GM23248 (cell line): ENCODE data around the gene FAM111B. TPM values are rescaled to one million over a fixed set of nuclear protein-coding genes. Genes with fewer than 3 reads are reported as not detected.
A peak's percentile ranks its signal among the peaks of the same experiment; 100 is the strongest.
"Not testable (repeated sequence)": the region's sequence is repeated elsewhere in the genome, so short reads cannot be mapped to it uniquely, and the experiment has no call there.

Experiments used
- DNase-seq: peaks from one replicate; pipeline ENCODE4 v3.0.0-alpha.2; 2015
- H2AFZ ChIP-seq: fragments of 200-600 bp; sonication (generic); 2 replicates; pipeline ENCODE4 v1.6.1; 2016; ENCODE audit warnings: antibody characterized with exemption
- H3F3A ChIP-seq: fragments of 200-600 bp; sonication (generic); 2 replicates; pipeline ENCODE4 v1.6.1; 2016; ENCODE audit warnings: mild to moderate bottlenecking, antibody characterized with exemption, mixed run types; ENCODE audit not compliant: insufficient read depth
- H3K27ac ChIP-seq: fragments of 200-600 bp; sonication (generic); 2 replicates; pipeline ENCODE4 v1.5.1; 2016; ENCODE audit warnings: mild to moderate bottlenecking
- H3K27me3 ChIP-seq: fragments of 200-600 bp; sonication (generic); replicated peaks from 2 replicates; pipeline ENCODE4 v1.6.1; 2016; ENCODE audit warnings: mild to moderate bottlenecking; ENCODE audit not compliant: insufficient read depth
- H3K36me3 ChIP-seq: fragments of 200-600 bp; sonication (generic); 2 replicates; pipeline ENCODE4 v1.6.1; 2016; ENCODE audit warnings: low read depth, mild to moderate bottlenecking
- H3K4me1 ChIP-seq: fragments of 200-600 bp; sonication (generic); 2 replicates; pipeline ENCODE4 v1.6.1; 2016; ENCODE audit warnings: mild to moderate bottlenecking; ENCODE audit not compliant: insufficient read depth
- H3K4me2 ChIP-seq: fragments of 200-600 bp; sonication (generic); one replicate; pipeline ENCODE4 v1.6.1; 2016; ENCODE audit warnings: mild to moderate bottlenecking; ENCODE audit not compliant: unreplicated experiment
- H3K4me3 ChIP-seq: fragments of 200-600 bp; sonication (generic); 2 replicates; pipeline ENCODE4 v1.5.1; 2016; ENCODE audit warnings: mild to moderate bottlenecking
- H3K79me2 ChIP-seq: fragments of 200-600 bp; sonication (generic); 2 replicates; pipeline ENCODE4 v1.6.1; 2016; ENCODE audit warnings: mild to moderate bottlenecking; ENCODE audit not compliant: insufficient read depth
- H3K9ac ChIP-seq: fragments of 200-600 bp; sonication (generic); 2 replicates; pipeline ENCODE4 v1.6.1; 2016; ENCODE audit warnings: mild to moderate bottlenecking
- H3K9me2 ChIP-seq: fragments of 200-600 bp; sonication (generic); 2 replicates; pipeline ENCODE4 v1.6.1; 2016; ENCODE audit warnings: mixed run types, mild to moderate bottlenecking, moderate library complexity; ENCODE audit not compliant: insufficient read depth
- H3K9me3 ChIP-seq: fragments of 200-600 bp; sonication (generic); one replicate; pipeline ENCODE4 v1.6.1; 2017; ENCODE audit warnings: low read depth
- H4K20me1 ChIP-seq: fragments of 200-600 bp; sonication (generic); 2 replicates; pipeline ENCODE4 v1.6.0; 2016; ENCODE audit not compliant: insufficient read depth
- EZH2 ChIP-seq: fragments of 200-600 bp; sonication (generic); IDR thresholded peaks from 2 replicates; pipeline ENCODE4 v1.6.1; 2018; ENCODE audit warnings: antibody characterized with exemption, mild to moderate bottlenecking; ENCODE audit not compliant: insufficient read depth, poor library complexity, severe bottlenecking
- EZH2phosphoT487 ChIP-seq: fragments of 200-600 bp; sonication (generic); IDR thresholded peaks from 2 replicates; pipeline ENCODE4 v1.6.1; 2018; ENCODE audit warnings: antibody characterized with exemption, moderate library complexity, mild to moderate bottlenecking, low read depth; ENCODE audit not compliant: insufficient read depth
- WGBS, 2 experiments: methylation state at CpG; one replicate each; pipeline ENCODE4 v1.1.6; 2015 to 2017; ENCODE audit warnings: low lambda C conversion rate in 2 of 2, low coverage in 1 of 2; ENCODE audit errors: missing lambda C conversion rate in 2 of 2; 5-methylcytosine and 5-hydroxymethylcytosine counted together
- in situ Hi-C: fragments of 300-500 bp; cut with MboI; formaldehyde crosslinking; loops from 2 replicates; pipeline ENCODE4 v1.15.0; 2020
- polyA plus RNA-seq: library from polyadenylated mRNA; unstranded; fragments of >200 nt; fragmentation: Nextera tagmentation; extraction: Ambion mirVana; gene quantifications from 2 replicates; pipeline ENCODE4 v1.2.1, GENCODE V29; 2016
- total RNA-seq: library from RNA; depleted of rRNA; stranded (reverse); fragments of >200 nt; shearing (Covaris generic); gene quantifications from 2 replicates; pipeline ENCODE4 v1.2.3, GENCODE V29; 2014

The FAM111B gene
- total and polyA plus RNA-seq, 2 experiments from 2014 or later, result 4.5 to 7.3 TPM

GRCh38 chr11:59117774-59118173 is 10.7 kb downstream of the FAM111B start:
- Histone ChIP-seq H3K4me2 (no peak overlapping the region), H3K36me3 (no peaks in the 10 kb centered on the region), H3K9me3 (peaks cover 8% of the 10 kb centered on the region), H3K9ac (no peak overlapping the region), H4K20me1 (no peaks in the 10 kb centered on the region), H3K27ac (no peak overlapping the region), H3K9me2 (no peaks in the 10 kb centered on the region), H3K4me3 (no peak overlapping the region), H3K79me2 (no peaks in the 10 kb centered on the region), H2AFZ (no peak overlapping the region), H3K27me3 (no peaks in the 10 kb centered on the region), H3F3A (no peaks in the 10 kb centered on the region), H3K4me1 (no peaks in the 10 kb centered on the region)
- no peak for TF ChIP-seq EZH2phosphoT487
- TF ChIP-seq EZH2, result no peak
- 70 to 77% methylated on average over 2 of the region's 2 CpGs for WGBS, 2 experiments
- DNase-seq, result no peak
- in situ Hi-C loops, result no loop called here

GRCh38 chr11:59119826-59120225 is 12.8 kb downstream of the FAM111B start:
- DNase-seq, result no peak
- in situ Hi-C loops, result no loop called here

GRCh38 chr11:59135648-59136461 is 28.8 kb downstream of the FAM111B start:
- no peaks in the 10 kb centered on the region for H3K4me1 ChIP-seq
- no peaks in the 10 kb centered on the region for H3F3A ChIP-seq
- H3K79me2 ChIP-seq, result peaks cover 16% of the 10 kb centered on the region
- WGBS, 2 experiments, result 12 to 13% methylated on average over 20 of the region's 20 CpGs
- H3K4me2 ChIP-seq, result peak overlapping the region; percentile 68
- H3K9me2 ChIP-seq, result no peaks in the 10 kb centered on the region
- peaks cover 17% of the 10 kb centered on the region for H3K36me3 ChIP-seq
- DNase-seq, result peak; percentile 79
- H3K9ac ChIP-seq, result no peak overlapping the region
- no peaks in the 10 kb centered on the region for H3K9me3 ChIP-seq
- H3K27me3 ChIP-seq, result no peaks in the 10 kb centered on the region
- H4K20me1 ChIP-seq, result no peaks in the 10 kb centered on the region
- no peak overlapping the region for H3K4me3 ChIP-seq
- in situ Hi-C loops, result no loop called here
- peak overlapping the region; percentile 83 for H2AFZ ChIP-seq
- TF ChIP-seq EZH2phosphoT487 (no peak), EZH2 (no peak)
- H3K27ac ChIP-seq, result no peak overlapping the region

More at GRCh38 chr11:59119826-59120225, 12.8 kb downstream of the FAM111B start:
- H3K9me2 ChIP-seq, result no peaks in the 10 kb centered on the region
- H3K4me3 ChIP-seq, result no peak overlapping the region
- peaks cover 8% of the 10 kb centered on the region for H3K9me3 ChIP-seq
- H3K79me2 ChIP-seq, result no peaks in the 10 kb centered on the region
- no peak overlapping the region for H2AFZ ChIP-seq
- H3K27me3 ChIP-seq, result no peaks in the 10 kb centered on the region
- no peaks in the 10 kb centered on the region for H4K20me1 ChIP-seq
- no peak overlapping the region for H3K4me2 ChIP-seq
- TF ChIP-seq EZH2, result no peak
- no peak for TF ChIP-seq EZH2phosphoT487
- H3K36me3 ChIP-seq, result no peaks in the 10 kb centered on the region
- H3K4me1 ChIP-seq, result no peaks in the 10 kb centered on the region
- no peak overlapping the region for H3K27ac ChIP-seq
- no peak overlapping the region for H3K9ac ChIP-seq
- H3F3A ChIP-seq, result no peaks in the 10 kb centered on the region

DNA sequence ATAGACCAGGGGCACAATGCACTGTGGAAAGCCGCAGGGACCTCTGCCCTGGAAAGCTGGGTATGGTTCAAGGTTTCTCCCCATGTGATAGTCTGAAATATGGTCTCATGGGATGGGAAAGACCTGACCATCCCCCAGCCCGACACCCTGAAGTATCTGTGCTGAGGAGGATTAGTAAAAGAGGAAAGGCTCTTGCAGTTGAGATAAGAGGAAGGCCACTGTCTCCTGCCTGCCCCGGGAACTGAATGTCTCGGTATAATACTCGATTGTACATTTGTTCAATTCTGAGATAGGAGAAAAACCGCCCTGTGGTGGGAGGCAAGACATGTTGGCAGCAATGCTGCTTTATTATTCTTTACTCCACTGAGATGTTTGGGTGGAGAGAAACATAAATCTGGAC is 29.5 kb downstream of the FAM111B start:
- H3K4me1 ChIP-seq, H3K9me2 ChIP-seq, H3K4me2 ChIP-seq, H3K9me3 ChIP-seq, H3K9ac ChIP-seq, DNase-seq, H3K4me3 ChIP-seq, H3F3A ChIP-seq, H3K27ac ChIP-seq, H4K20me1 ChIP-seq, H3K27me3 ChIP-seq, in situ Hi-C loops: not testable (repeated sequence)
- Histone ChIP-seq H2AFZ (peak overlapping the region; percentile 83), H3K36me3 (peaks cover 17% of the 10 kb centered on the region), H3K79me2 (peaks cover 23% of the 10 kb centered on the region)
- WGBS, 2 experiments, result 80 to 82% methylated on average over 6 of the region's 6 CpGs
